Fibroblast of the aortic adventitia (primary cell): ENCODE results near the gene P2RX7. TPM values are rescaled to one million over a fixed set of nuclear protein-coding genes. Genes with fewer than 3 reads are reported as not detected.

Experiments used
- DNase-seq: peaks from one replicate; pipeline ENCODE4 v3.0.0-alpha.2; 2010; ENCODE audit warnings: low read depth
- H3K4me3 ChIP-seq: 2 replicates; pipeline ENCODE4 v1.5.1; 2011; ENCODE audit warnings: low read depth, mild to moderate bottlenecking, control low read depth, low read length, moderate library complexity
- CTCF ChIP-seq: IDR thresholded peaks from 2 replicates; pipeline ENCODE4 v1.5.1; 2011; ENCODE audit warnings: mild to moderate bottlenecking, low read length, control low read depth, inconsistent platforms; ENCODE audit not compliant: insufficient read depth
- total RNA-seq: library from RNA; depleted of rRNA; stranded (reverse); fragments of >200 nt; gene quantifications from 2 replicates; pipeline ENCODE4 v1.2.3, GENCODE V29; 2012; ENCODE audit warnings: low replicate concordance

Gene P2RX7
- total RNA-seq, 1 donor: 0.18 TPM

- TF ChIP-seq CTCF: no peak
- H3K4me3 ChIP-seq: no peak overlapping the region
- DNase-seq: no peak
These were observed 44.3 kb downstream of the P2RX7 start for GRCh38 chr12:121176826-121177529.

- no peak for TF ChIP-seq CTCF
- DNase-seq: peak; percentile 59
These were observed 48.5 kb downstream of the P2RX7 start for GRCh38 chr12:121181181-121181580.

GRCh38 chr12:121182222-121182893 lies 49.7 kb downstream of the P2RX7 start:
- no peak for TF ChIP-seq CTCF
- DNase-seq: no peak
- no peak overlapping the region for H3K4me3 ChIP-seq

More at GRCh38 chr12:121181181-121181580, 48.5 kb downstream of the P2RX7 start:
- no peak overlapping the region for H3K4me3 ChIP-seq

- no peak overlapping the region for H3K4me3 ChIP-seq
- no peak for TF ChIP-seq CTCF
- no peak for DNase-seq
These were observed 51.7 kb downstream of the P2RX7 start for GRCh38 chr12:121184425-121184824.

GRCh38 chr12:121184984-121185889 lies 52.6 kb downstream of the P2RX7 start:
- H3K4me3 ChIP-seq: no peak overlapping the region
- no peak for TF ChIP-seq CTCF
- no peak for DNase-seq

- no peak for TF ChIP-seq CTCF
- no peak overlapping the region for H3K4me3 ChIP-seq
- DNase-seq: no peak
These were observed 54.1 kb downstream of the P2RX7 start for GRCh38 chr12:121186826-121187225.
